HepG2 (cell line): Measurements from ENCODE around the gene OSGIN1. TPM values are rescaled to one million over a fixed set of nuclear protein-coding genes. Genes with fewer than 3 reads are reported as not detected.

Experiments
- ARHGAP35 ChIP-seq: sonication (generic); formaldehyde crosslinking; IDR thresholded peaks from 2 replicates; pipeline ENCODE4 v1.9.0; 2022; ENCODE audit warnings: mild to moderate bottlenecking, inconsistent platforms, moderate library complexity, missing genetic modification reagents, borderline replicate concordance
- ELF3 ChIP-seq: IDR thresholded peaks from 2 replicates; pipeline ENCODE4 v1.6.1; 2016; ENCODE audit warnings: missing genetic modification reagents, missing compliant biosample characterization
- ETV6 ChIP-seq: sonication (generic); formaldehyde crosslinking; conservative IDR thresholded peaks from 2 replicates; pipeline ENCODE4 v1.4.0; 2020; ENCODE audit warnings: missing genetic modification reagents
- FIP1L1 ChIP-seq: fragments of 200-400 bp; formaldehyde crosslinking; IDR thresholded peaks from 2 replicates; pipeline ENCODE4 v1.6.1; 2018; ENCODE audit warnings: low read depth, mild to moderate bottlenecking, low read length, moderate library complexity, borderline replicate concordance; ENCODE audit not compliant: insufficient read depth
- HNF4G ChIP-seq, 2 experiments: sonication (generic) in 1 of 2; formaldehyde crosslinking in 1 of 2; IDR thresholded peaks; 2 replicates each; pipeline versions ENCODE4 v1.4.0 to v1.6.1; 2011 to 2020; ENCODE audit warnings: borderline replicate concordance in 2 of 2, low read depth in 2 of 2, mild to moderate bottlenecking in 2 of 2, low read length in 1 of 2, missing genetic modification reagents in 1 of 2, moderate library complexity in 1 of 2
- MED13 ChIP-seq: sonication (generic); formaldehyde crosslinking; IDR thresholded peaks from 2 replicates; pipeline ENCODE4 v1.5.0; 2020; ENCODE audit warnings: missing genetic modification reagents
- NFE2 ChIP-seq: sonication (generic); formaldehyde crosslinking; IDR thresholded peaks from 2 replicates; pipeline ENCODE4 v1.4.0; 2020; ENCODE audit warnings: missing genetic modification reagents
- NR2F2 ChIP-seq: IDR thresholded peaks from 2 replicates; pipeline ENCODE4 v1.6.1; 2012; ENCODE audit warnings: low read depth, inconsistent platforms, borderline replicate concordance
- PITX1 ChIP-seq: sonication (generic); formaldehyde crosslinking; IDR thresholded peaks from 2 replicates; pipeline ENCODE4 v1.5.1; 2020; ENCODE audit warnings: mild to moderate bottlenecking, missing genetic modification reagents
- RFXAP ChIP-seq: sonication (generic); formaldehyde crosslinking; IDR thresholded peaks from 2 replicates; pipeline ENCODE4 v1.4.0; 2020; ENCODE audit warnings: missing genetic modification reagents, borderline replicate concordance
- SKIL ChIP-seq: sonication (generic); formaldehyde crosslinking; IDR thresholded peaks from 2 replicates; pipeline ENCODE4 v1.8.0; 2022; ENCODE audit warnings: missing genetic modification reagents, mild to moderate bottlenecking, moderate library complexity, borderline replicate concordance
- TCF7 ChIP-seq: sonication (generic); IDR thresholded peaks from 2 replicates; pipeline ENCODE4 v1.6.1; 2016; ENCODE audit warnings: antibody characterized with exemption, low read depth
- XRCC5 ChIP-seq: fragments of 200-400 bp; formaldehyde crosslinking; optimal IDR thresholded peaks from 2 replicates; pipeline ENCODE3; 2017; ENCODE audit warnings: mild to moderate bottlenecking, low read length
- ZMYM2 ChIP-seq: sonication (generic); formaldehyde crosslinking; IDR thresholded peaks from 2 replicates; pipeline ENCODE4 v1.8.0; 2022; ENCODE audit warnings: mild to moderate bottlenecking, missing genetic modification reagents
- ZNF431 ChIP-seq: sonication (generic); formaldehyde crosslinking; IDR thresholded peaks from 2 replicates; pipeline ENCODE4 v1.9.0; 2022; ENCODE audit warnings: missing genetic modification reagents, low read depth, mild to moderate bottlenecking, borderline replicate concordance
- ZNF484 ChIP-seq: sonication (generic); formaldehyde crosslinking; IDR thresholded peaks from 2 replicates; pipeline ENCODE4 v1.5.1; 2020; ENCODE audit warnings: mild to moderate bottlenecking, low read depth, missing genetic modification reagents, borderline replicate concordance
- ZNF580 ChIP-seq: IDR thresholded peaks from 2 replicates; pipeline ENCODE4 v1.6.1; 2016; ENCODE audit warnings: low read depth, borderline replicate concordance
- ZNF597 ChIP-seq: sonication (generic); formaldehyde crosslinking; IDR thresholded peaks from 2 replicates; pipeline ENCODE4 v1.5.0; 2020; ENCODE audit warnings: missing genetic modification reagents
- ZNF687 ChIP-seq: sonication (generic); formaldehyde crosslinking; IDR thresholded peaks from 2 replicates; pipeline ENCODE4 v1.5.1; 2020; ENCODE audit warnings: mild to moderate bottlenecking, missing genetic modification reagents, moderate library complexity
- ZNF703 ChIP-seq: sonication (generic); formaldehyde crosslinking; IDR thresholded peaks from 2 replicates; pipeline ENCODE4 v1.5.1; 2020; ENCODE audit warnings: missing genetic modification reagents, mild to moderate bottlenecking, moderate library complexity, borderline replicate concordance
- polyA plus RNA-seq, 8 experiments: library from polyadenylated mRNA; depleted of rRNA in 3 of 8; stranded (reverse) in 7 of 8; unstranded in 1 of 8; fragments of >200 nt; fragmentation: Illumina TruSeq in 4 of 8; extraction: Trizol in 4 of 8; gene quantifications; 2 replicates each; pipeline versions ENCODE4 v1.2.1 to v1.2.3, GENCODE V29; 2011 to 2016; ENCODE audit warnings: low read depth in 4 of 8, missing spikeins in 1 of 8, mixed read lengths in 1 of 8; ENCODE audit not compliant: insufficient read depth in 1 of 8
- total RNA-seq, 5 experiments: library from RNA; depleted of rRNA; stranded (reverse); fragments of >200 nt; fragmentation: Illumina TruSeq; extraction: Trizol; gene quantifications; 2 replicates each; pipeline ENCODE4 v1.2.3, GENCODE V29; 2016; ENCODE audit warnings: low read depth in 1 of 5

Gene OSGIN1
- total and polyA plus RNA-seq, 2 of the 13 experiments (the other 11 are each of a cell fraction or from before 2014, with no cell fraction given), result 20.5 to 27.1 TPM

GRCh38 chr16:83937922-83938885 lies 14.8 kb upstream of the OSGIN1 start (continued):
- TF ChIP-seq ELF3 (CRISPR knock-in tag), result no peak
- TF ChIP-seq XRCC5, result no peak
- no peak for TF ChIP-seq ZNF580 (CRISPR knock-in tag)
- TF ChIP-seq PITX1, result peak; percentile 79; the same call in 1 of the 2 replicates
- TF ChIP-seq SKIL (CRISPR knock-in tag), result no peak
- TF ChIP-seq ZNF687 (CRISPR knock-in tag), result peak; percentile 65
- TF ChIP-seq ZMYM2, result peak; percentile 97
- TF ChIP-seq TCF7, result no peak
- TF ChIP-seq FIP1L1, result no peak
- TF ChIP-seq ARHGAP35, result no peak
- no peak for TF ChIP-seq ZNF431 (CRISPR knock-in tag)
- TF ChIP-seq ZNF484, result no peak
- no peak for TF ChIP-seq NR2F2
- no peak for TF ChIP-seq HNF4G (IDR thresholded peaks at IDR 0.05; ENCODE audit: borderline replicate concordance, low read depth, low read length)
- no peak for TF ChIP-seq HNF4G (CRISPR knock-in tag; IDR thresholded peaks at IDR 0.05; ENCODE audit: borderline replicate concordance, low read depth)
- no peak for TF ChIP-seq MED13
- TF ChIP-seq ETV6 (CRISPR knock-in tag), result no peak
- no peak for TF ChIP-seq ZNF703
- TF ChIP-seq RFXAP (CRISPR knock-in tag), result 0 out of 2 replicates have a peak, but pooled peaks have one; percentile 34
- TF ChIP-seq NFE2, result no peak
- no peak for TF ChIP-seq ZNF597 (CRISPR knock-in tag)
